MM.1S (cell line): ENCODE results near the gene LDLR.

Source experiments
- DNase-seq: peaks from one replicate; pipeline ENCODE4 v3.0.0-alpha.2; 2015
- H2AFZ ChIP-seq: fragments of 300-600 bp; sonication (generic); 2 replicates; pipeline ENCODE4 v1.6.0; 2016; ENCODE audit warnings: antibody characterized with exemption, low read length
- H3F3A ChIP-seq: fragments of 300-600 bp; sonication (generic); 2 replicates; pipeline ENCODE4 v1.6.1; 2016; ENCODE audit warnings: mild to moderate bottlenecking, antibody characterized with exemption, low read length, moderate library complexity, mixed read lengths; ENCODE audit not compliant: insufficient read depth
- H3K27ac ChIP-seq: fragments of 300-600 bp; sonication (generic); 2 replicates; pipeline ENCODE4 v1.5.1; 2016; ENCODE audit warnings: mild to moderate bottlenecking, low read length
- H3K27me3 ChIP-seq: fragments of 300-600 bp; sonication (generic); replicated peaks from 2 replicates; pipeline ENCODE4 v1.6.0; 2016; ENCODE audit warnings: low read length; ENCODE audit not compliant: insufficient read depth
- H3K36me3 ChIP-seq: fragments of 300-600 bp; sonication (generic); replicated peaks from 2 replicates; pipeline ENCODE4 v1.6.1; 2016; ENCODE audit warnings: mild to moderate bottlenecking, low read length, mixed read lengths; ENCODE audit not compliant: insufficient read depth
- H3K4me1 ChIP-seq: fragments of 300-600 bp; sonication (generic); 2 replicates; pipeline ENCODE4 v1.6.1; 2016; ENCODE audit warnings: low read length, mixed read lengths
- H3K4me2 ChIP-seq: fragments of 300-600 bp; sonication (generic); 2 replicates; pipeline ENCODE4 v1.6.0; 2016; ENCODE audit warnings: low read depth, low read length
- H3K4me3 ChIP-seq: fragments of 300-600 bp; sonication (generic); 2 replicates; pipeline ENCODE4 v1.5.1; 2016; ENCODE audit warnings: low read length, mixed read lengths
- H3K79me2 ChIP-seq: fragments of 300-600 bp; sonication (generic); 2 replicates; pipeline ENCODE4 v1.6.1; 2016; ENCODE audit warnings: mixed run types, low read length, mixed read lengths
- H3K9ac ChIP-seq: fragments of 300-600 bp; sonication (generic); 2 replicates; pipeline ENCODE4 v1.6.1; 2016; ENCODE audit warnings: low read length, mixed read lengths
- H3K9me2 ChIP-seq: fragments of 300-600 bp; sonication (generic); replicated peaks from 2 replicates; pipeline ENCODE4 v1.6.1; 2016; ENCODE audit warnings: mild to moderate bottlenecking, low read length, mixed read lengths; ENCODE audit not compliant: insufficient read depth
- H3K9me3 ChIP-seq: fragments of 300-600 bp; sonication (generic); replicated peaks from 2 replicates; pipeline ENCODE4 v1.6.1; 2016; ENCODE audit warnings: mild to moderate bottlenecking, low read length, mixed read lengths; ENCODE audit not compliant: insufficient read depth
- H4K20me1 ChIP-seq: fragments of 300-600 bp; sonication (generic); 2 replicates; pipeline ENCODE4 v1.6.1; 2016; ENCODE audit warnings: mild to moderate bottlenecking, low read length, moderate library complexity, mixed read lengths; ENCODE audit not compliant: insufficient read depth
- CTCF ChIP-seq: fragments of 300-600 bp; sonication (generic); IDR thresholded peaks from 2 replicates; pipeline ENCODE4 v1.5.1; 2016; ENCODE audit warnings: antibody characterized with exemption, low read length, mixed read lengths
- EZH2 ChIP-seq: fragments of 300-600 bp; sonication (generic); optimal IDR thresholded peaks from 2 replicates; pipeline ENCODE3; 2017; ENCODE audit warnings: low read depth, mild to moderate bottlenecking, antibody characterized with exemption, low read length, mixed read lengths
- EZH2phosphoT487 ChIP-seq: fragments of 300-600 bp; sonication (generic); IDR thresholded peaks from 2 replicates; pipeline ENCODE4 v1.6.1; 2018; ENCODE audit warnings: antibody characterized with exemption, low read length

The LDLR gene

GRCh38 chr19:11131471-11131870, 42.2 kb downstream of the LDLR start:
- no peak overlapping the region for H2AFZ ChIP-seq

GRCh38 chr19:11136400-11137101, 47.3 kb downstream of the LDLR start:
- H4K20me1 ChIP-seq: no peaks in the 10 kb centered on the region
- peaks cover 26% of the 10 kb centered on the region for H3F3A ChIP-seq
- H3K4me3 ChIP-seq: no peak overlapping the region
- H3K9me3 ChIP-seq: no peaks in the 10 kb centered on the region
- no peaks in the 10 kb centered on the region for H3K9me2 ChIP-seq
- H3K79me2 ChIP-seq: no peaks in the 10 kb centered on the region
- H3K4me1 ChIP-seq: no peaks in the 10 kb centered on the region
- no peak overlapping the region for H3K27ac ChIP-seq
- no peak for DNase-seq
- TF ChIP-seq CTCF (no peak), EZH2 (no peak), EZH2phosphoT487 (no peak)
- H3K36me3 ChIP-seq: peaks cover 6% of the 10 kb centered on the region
- no peak overlapping the region for H3K9ac ChIP-seq
- H3K4me2 ChIP-seq: no peak overlapping the region
- H2AFZ ChIP-seq: no peak overlapping the region
- H3K27me3 ChIP-seq: no peaks in the 10 kb centered on the region

More at GRCh38 chr19:11131471-11131870, 42.2 kb downstream of the LDLR start:
- DNase-seq: no peak
- no peak overlapping the region for H3K4me3 ChIP-seq
- H3K4me1 ChIP-seq: no peaks in the 10 kb centered on the region
- H3K27ac ChIP-seq: no peak overlapping the region
- H3F3A ChIP-seq: peaks cover 46% of the 10 kb centered on the region
- no peaks in the 10 kb centered on the region for H3K9me3 ChIP-seq
- peaks cover 4% of the 10 kb centered on the region; the same call in 1 of the 2 replicates for H3K79me2 ChIP-seq
- H3K9ac ChIP-seq: no peak overlapping the region
- no peaks in the 10 kb centered on the region for H3K27me3 ChIP-seq
- peaks cover 26% of the 10 kb centered on the region for H3K36me3 ChIP-seq
- no peaks in the 10 kb centered on the region for H3K9me2 ChIP-seq
- H4K20me1 ChIP-seq: no peaks in the 10 kb centered on the region
- H3K4me2 ChIP-seq: no peak overlapping the region
- TF ChIP-seq CTCF: no peak
- no peak for TF ChIP-seq EZH2phosphoT487
- TF ChIP-seq EZH2: no peak

- Histone ChIP-seq H3K27ac (no peak overlapping the region), H2AFZ (peak overlapping the region; percentile 86), H3K9me2 (no peaks in the 10 kb centered on the region), H3K4me3 (peak overlapping the region; percentile 63), H3K27me3 (no peaks in the 10 kb centered on the region), H3F3A (peaks cover 19% of the 10 kb centered on the region), H3K36me3 (no peaks in the 10 kb centered on the region), H3K4me1 (no peaks in the 10 kb centered on the region), H4K20me1 (no peaks in the 10 kb centered on the region), H3K9me3 (no peaks in the 10 kb centered on the region), H3K79me2 (no peaks in the 10 kb centered on the region), H3K4me2 (peak overlapping the region; percentile 94), H3K9ac (peak overlapping the region; percentile 39; the same call in 1 of the 2 replicates)
- DNase-seq: peak; percentile 51
- TF ChIP-seq EZH2phosphoT487 (no peak), EZH2 (no peak), CTCF (peak; percentile 69)
Measured at GRCh38 chr19:11137542-11138384, 48.5 kb downstream of the LDLR start.
